ENCODE data around the gene TEN1.

TEN1 gene

GRCh38 chr17:75981019-75981615, 2.1 kb downstream of the TEN1 start:
- TF ChIP-seq, protein P1, sequence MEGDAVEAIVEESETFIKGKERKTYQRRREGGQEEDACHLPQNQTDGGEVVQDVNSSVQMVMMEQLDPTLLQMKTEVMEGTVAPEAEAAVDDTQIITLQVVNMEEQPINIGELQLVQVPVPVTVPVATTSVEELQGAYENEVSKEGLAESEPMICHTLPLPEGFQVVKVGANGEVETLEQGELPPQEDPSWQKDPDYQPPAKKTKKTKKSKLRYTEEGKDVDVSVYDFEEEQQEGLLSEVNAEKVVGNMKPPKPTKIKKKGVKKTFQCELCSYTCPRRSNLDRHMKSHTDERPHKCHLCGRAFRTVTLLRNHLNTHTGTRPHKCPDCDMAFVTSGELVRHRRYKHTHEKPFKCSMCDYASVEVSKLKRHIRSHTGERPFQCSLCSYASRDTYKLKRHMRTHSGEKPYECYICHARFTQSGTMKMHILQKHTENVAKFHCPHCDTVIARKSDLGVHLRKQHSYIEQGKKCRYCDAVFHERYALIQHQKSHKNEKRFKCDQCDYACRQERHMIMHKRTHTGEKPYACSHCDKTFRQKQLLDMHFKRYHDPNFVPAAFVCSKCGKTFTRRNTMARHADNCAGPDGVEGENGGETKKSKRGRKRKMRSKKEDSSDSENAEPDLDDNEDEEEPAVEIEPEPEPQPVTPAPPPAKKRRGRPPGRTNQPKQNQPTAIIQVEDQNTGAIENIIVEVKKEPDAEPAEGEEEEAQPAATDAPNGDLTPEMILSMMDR (IDR thresholded peaks at IDR 0.05), result no peak

DNA sequence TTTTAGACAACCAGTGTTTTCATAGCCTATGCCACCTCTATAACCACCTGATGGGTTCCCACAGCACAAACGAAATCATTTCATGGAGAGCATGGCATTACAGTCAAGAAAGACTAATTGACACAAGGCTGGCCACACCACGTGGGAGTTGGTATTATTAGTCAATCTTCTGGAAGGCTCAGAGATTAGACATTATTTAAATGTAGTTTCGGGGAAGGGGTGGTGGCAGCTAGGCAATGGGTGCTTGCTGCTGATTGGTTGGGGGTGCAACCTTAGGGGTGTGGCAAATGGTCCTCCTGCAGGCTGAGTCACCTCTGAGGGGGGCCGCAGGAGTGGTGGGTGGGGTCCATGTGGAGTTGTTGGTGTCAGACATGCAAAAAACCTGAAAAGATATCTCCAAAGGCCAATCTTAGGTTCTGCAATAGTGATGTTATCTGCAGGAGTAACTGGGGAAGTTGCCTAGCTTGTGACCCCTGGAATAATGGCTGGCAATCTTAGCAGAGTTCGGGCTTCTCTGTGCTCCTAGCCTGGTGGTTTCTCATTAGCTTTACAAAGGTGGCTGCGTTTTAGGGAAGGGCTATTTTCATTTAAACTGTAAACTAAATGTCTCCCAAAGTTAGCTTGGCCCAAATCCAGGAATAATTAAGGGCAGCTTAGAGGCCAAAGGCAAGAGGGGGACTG, 4.6 kb downstream of the TEN1 start:
- TF ChIP-seq, protein P1 (IDR thresholded peaks at IDR 0.05), result no peak

DNA sequence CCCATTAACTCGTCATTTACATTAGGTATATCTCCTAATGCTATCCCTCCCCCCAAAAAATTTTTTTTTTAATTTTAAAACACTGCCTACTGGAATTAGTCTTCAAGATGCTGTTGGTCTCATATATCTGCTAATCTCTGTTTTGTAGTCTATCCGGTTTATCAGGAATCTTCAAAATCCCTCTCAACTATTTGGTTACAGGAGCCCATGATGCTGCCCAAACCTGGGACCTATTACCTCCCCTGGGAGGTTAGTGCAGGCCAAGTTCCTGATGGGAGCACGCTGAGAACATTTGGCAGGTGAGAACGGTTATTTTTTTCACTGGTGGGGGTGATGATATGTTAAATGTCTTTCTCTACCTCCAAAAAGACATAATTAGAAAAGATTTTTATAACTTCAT, 6.9 kb downstream of the TEN1 start:
- TF ChIP-seq, protein P1 (IDR thresholded peaks at IDR 0.05), result no peak

DNA sequence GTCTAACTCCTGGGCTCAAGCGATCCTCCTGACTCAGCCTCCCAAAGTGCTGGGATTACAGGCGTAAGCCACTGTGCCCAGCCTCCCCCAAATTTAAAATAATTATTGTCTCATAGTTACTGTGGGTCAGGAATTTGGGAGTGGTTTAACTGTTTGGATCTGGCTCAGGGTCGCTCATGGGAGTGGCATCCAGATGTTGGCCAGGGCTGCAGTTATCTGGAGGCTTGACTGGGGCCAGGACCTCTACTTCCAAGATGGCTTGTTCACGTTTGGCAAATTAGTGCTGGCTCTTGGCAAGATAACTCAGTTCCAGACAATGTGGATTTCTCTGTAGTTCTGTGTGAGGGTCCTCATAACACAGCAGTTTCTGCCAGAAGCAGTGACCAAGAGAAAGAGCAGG, 8.0 kb downstream of the TEN1 start:
- TF ChIP-seq, protein P1 (IDR thresholded peaks at IDR 0.05), result no peak

DNA sequence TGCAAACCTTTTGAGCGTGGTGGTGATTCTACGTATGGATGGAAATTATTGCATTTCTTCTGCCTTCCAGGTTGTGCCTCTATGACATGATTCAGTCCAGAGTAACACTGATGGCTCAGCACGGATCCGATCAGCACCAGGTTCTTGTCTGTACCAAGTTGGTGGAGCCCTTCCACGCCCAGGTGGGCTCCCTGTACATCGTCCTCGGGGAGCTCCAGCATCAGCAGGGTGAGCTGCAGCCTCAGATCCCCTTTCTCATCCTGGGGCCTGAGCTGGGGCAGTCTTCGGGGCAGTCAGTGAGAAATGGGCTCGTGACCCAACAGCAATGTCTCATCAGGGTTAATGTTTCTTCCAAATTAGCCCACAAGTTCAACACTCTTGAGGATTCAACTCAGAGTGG, 12.4 kb downstream of the TEN1 start:
- TF ChIP-seq, protein P1 (IDR thresholded peaks at IDR 0.05), result no peak

DNA sequence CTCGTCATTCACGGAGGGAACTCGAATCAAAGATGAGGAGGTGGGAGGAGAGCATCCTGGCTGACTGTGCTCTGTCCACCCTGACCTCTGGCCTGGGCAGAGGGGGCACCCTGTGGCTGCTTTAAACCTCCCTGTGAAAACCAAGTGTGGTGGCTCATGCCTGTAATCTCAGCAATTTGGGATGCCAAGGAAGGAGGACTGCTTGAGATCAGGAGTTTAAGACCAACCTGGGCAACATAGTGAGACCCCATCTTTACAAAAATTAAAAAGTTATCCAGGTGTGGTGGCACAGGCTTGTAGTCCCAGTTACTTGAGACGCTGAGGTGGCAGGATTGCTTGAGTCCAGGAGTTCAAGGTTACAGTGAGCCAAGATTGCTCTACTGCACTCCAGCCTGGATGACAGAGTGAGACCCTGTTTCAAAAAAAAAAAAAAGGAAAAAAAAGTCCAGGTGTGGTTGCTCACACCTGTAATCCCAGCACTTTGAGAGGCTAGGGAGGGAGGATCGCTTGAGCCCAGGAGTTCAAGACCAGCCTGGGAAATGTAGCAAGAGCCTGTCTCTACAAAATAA, 15.8 kb downstream of the TEN1 start:
- TF ChIP-seq, protein P1 (IDR thresholded peaks at IDR 0.05), result no peak

- TF ChIP-seq, protein P1 (IDR thresholded peaks at IDR 0.05), result no peak
Measured at GRCh38 chr17:75995385-75995925, 16.4 kb downstream of the TEN1 start.
